Stimulated activated CD8-positive, alpha-beta memory T cell treated with anti-CD3 and anti-CD28 coated beads, Interleukin-2, amount 100 ng/mL, for 1 hour (primary cell): Measurements from ENCODE around the gene CDC45.

Experiments
- DNase-seq, 2 donors: peaks; one replicate each; pipeline ENCODE4 v3.0.0-alpha.2; 2020; ENCODE audit warnings: low read depth in 2 of 2

CDC45 gene

GRCh38 chr22:19559324-19559811, 79.6 kb downstream of the CDC45 start:
- no peak for DNase-seq

GRCh38 chr22:19559956-19560355, 80.2 kb downstream of the CDC45 start:
- DNase-seq: no peak

GRCh38 chr22:19565382-19566278, 85.9 kb downstream of the CDC45 start:
- no peak for DNase-seq

- DNase-seq: no peak
These were observed 86.8 kb downstream of the CDC45 start for GRCh38 chr22:19566279-19567156.

- no peak for DNase-seq
These were observed 87.7 kb downstream of the CDC45 start for GRCh38 chr22:19567157-19568009.

- no peak for DNase-seq
These were observed 88.9 kb downstream of the CDC45 start for GRCh38 chr22:19568337-19569275.

GRCh38 chr22:19569276-19569640, 89.5 kb downstream of the CDC45 start:
- DNase-seq: no peak

GRCh38 chr22:19569976-19570375, 90.3 kb downstream of the CDC45 start:
- DNase-seq: no peak
